GM12874 (cell line): ENCODE data around the gene CSK.

Experiments
- TF ChIP-seq, protein P1 (sequence below): IDR thresholded peaks from 2 replicates; pipeline ENCODE4 v1.5.1; 2011; ENCODE audit warnings: low read depth, mild to moderate bottlenecking, control low read depth, low read length, moderate library complexity; ENCODE audit not compliant: insufficient read depth

The CSK gene

DNA sequence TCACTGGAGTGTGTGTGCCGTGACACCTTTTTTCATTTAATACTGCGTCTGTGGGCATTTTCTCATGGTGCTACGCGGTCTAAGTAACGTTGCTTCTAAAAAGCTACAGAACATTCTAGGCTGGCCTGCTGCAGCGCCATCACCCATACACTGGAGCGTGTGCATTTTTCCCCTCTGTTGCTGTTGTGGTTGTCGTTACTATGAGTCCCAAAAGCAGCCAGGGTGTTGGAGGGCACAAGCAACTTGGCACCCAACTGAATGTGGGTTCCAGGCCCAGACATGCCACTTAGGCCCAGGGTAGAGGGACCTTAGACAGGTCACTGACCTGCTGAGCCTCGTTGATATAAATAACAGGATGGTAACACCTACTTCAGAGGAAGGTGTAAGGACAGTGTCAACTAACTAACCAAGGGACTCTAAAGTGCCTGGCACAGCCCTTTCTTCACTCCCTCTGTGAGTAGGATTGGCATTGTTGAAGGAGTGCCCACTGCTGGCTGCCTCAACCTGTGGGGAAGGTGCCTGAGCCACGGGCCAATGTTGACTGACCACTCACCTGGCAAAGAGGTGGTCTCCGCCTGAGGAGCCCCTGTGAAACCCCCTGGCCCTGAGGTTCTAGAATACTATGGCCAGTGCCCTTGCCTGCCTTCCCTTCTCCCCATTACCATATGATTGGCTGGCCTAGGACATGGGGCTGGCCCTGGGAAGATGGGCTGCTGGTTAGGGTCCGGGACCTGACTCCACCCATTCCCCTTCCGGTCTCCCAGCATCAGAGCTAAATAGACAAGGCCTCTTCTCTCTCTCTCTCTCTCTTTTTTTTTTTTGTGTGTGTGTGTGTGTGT lies 3.5 kb downstream of the CSK start:
- TF ChIP-seq, protein P1, sequence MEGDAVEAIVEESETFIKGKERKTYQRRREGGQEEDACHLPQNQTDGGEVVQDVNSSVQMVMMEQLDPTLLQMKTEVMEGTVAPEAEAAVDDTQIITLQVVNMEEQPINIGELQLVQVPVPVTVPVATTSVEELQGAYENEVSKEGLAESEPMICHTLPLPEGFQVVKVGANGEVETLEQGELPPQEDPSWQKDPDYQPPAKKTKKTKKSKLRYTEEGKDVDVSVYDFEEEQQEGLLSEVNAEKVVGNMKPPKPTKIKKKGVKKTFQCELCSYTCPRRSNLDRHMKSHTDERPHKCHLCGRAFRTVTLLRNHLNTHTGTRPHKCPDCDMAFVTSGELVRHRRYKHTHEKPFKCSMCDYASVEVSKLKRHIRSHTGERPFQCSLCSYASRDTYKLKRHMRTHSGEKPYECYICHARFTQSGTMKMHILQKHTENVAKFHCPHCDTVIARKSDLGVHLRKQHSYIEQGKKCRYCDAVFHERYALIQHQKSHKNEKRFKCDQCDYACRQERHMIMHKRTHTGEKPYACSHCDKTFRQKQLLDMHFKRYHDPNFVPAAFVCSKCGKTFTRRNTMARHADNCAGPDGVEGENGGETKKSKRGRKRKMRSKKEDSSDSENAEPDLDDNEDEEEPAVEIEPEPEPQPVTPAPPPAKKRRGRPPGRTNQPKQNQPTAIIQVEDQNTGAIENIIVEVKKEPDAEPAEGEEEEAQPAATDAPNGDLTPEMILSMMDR: no peak

DNA sequence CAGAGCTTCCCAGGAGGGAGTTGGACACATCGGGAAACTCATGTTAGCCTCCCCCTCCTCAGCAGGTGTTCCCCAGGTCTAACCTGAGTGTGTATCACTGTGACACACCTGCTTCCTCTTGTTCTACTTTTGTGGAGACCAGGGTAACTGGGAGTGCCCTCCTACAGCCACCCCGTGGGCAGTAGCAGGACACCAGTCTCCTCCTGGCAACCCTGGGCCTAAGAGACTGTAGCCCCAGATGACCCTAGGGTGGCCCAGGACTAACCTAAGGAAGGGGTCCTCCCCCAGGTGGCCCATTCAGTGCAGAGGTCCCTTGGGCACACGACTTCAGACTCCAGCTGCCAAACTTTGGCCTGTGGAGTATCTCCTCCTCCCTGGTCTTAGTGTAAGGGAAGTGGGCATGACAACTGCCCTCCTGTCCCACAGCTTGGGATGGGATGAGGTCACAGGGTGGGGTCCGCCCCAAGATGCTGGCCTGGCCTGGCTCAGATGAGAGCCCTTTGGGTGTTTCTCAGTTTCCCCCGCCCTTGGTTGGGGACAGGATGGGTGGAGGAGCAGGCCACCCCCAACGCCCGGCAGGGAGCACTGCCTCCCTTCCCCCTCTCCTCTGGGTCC lies 4.8 kb downstream of the CSK start:
- TF ChIP-seq, protein P1: no peak

DNA sequence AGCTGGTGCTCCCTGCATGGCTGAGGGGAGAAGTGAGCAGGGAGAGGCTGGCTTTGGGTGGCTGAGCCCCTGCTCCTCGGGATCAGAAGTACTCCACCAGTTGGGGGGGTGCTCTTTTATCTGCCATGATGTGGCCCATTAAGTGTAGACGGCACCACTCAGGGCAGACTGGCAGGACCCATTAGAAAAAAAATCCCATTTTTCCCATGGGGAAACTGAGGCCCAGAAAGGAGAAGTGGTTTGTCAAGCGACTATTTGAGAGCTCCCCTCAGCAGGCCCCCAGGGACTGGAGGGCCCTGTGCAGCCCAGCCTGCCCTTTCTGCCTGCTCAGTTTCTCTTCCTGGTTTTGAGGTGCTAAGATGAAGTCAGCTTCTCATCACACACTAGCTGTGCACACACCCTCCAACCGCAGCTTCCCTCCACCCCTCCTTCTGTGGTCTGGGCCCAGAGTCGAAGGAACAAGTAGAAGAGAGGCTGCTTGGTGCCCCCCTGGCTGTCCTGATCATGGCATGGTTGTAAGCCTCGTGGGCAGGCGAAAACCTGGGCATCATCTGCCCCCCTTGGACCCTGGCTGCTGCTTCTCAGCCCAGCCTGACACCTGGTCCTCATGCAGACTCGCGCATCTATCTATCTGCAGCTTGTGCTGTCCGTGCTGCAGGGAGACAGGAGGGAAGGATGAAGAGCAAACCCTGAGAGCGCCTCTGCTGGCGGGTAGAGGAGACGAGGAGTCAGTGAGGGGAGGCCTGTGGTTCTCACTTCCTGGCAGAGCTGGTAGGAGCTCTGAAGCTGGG lies 5.6 kb downstream of the CSK start:
- TF ChIP-seq, protein P1: peak; percentile 83

DNA sequence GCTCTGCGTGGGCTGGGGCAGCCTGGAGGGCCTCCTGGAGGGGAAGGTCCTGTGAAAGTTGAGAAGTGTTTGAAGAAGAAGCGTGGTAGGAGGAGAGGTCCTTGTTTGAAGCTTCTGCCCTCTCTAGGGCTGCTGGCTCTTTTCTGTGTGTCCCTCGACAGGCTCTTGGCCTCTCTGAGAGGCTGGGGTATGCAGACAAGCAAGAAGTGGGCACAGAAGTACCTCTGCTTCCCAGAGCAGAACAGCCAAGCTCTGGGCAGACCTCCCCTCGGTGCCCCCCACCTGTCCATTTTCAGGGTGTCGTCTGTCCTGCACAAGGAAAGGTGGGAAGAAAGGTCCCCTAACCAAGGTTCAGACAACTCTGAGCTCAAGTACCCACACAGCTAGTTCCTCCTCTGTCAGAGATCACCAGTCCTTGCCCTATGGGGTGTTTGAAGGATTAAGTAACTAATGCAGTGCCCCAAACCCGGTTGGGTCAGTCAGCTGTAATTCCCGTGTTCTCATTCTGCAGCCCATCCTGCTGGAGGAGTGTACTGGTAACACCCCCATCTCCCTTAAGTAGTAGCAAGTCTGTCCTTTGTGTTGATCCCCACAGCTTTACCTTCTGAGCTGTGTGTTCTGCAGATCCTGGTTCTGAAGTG lies 6.3 kb downstream of the CSK start:
- TF ChIP-seq, protein P1: no peak

DNA sequence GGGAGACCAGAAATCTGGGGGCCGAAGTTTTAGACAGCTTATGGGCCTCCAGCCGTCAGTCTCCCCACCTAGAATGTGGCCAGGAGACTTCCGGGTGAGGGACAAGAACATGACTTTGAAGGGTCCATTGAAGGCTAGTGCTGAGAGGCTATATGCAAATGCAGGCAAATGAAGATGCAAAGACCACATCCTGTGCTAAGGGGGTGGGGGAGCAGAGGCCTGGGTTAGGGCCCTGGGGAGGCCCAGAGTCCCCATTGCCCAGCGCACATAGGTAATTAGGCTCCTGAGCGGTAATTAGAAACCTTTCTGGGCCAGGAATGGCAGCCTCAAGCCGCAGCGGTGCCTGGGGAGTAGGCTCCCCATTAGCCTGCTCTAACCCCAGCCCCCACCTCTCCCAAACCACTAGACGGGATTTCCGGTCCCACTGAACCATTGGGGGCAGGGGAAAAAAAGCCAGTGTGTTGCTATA lies 6.8 kb downstream of the CSK start:
- TF ChIP-seq, protein P1: no peak

DNA sequence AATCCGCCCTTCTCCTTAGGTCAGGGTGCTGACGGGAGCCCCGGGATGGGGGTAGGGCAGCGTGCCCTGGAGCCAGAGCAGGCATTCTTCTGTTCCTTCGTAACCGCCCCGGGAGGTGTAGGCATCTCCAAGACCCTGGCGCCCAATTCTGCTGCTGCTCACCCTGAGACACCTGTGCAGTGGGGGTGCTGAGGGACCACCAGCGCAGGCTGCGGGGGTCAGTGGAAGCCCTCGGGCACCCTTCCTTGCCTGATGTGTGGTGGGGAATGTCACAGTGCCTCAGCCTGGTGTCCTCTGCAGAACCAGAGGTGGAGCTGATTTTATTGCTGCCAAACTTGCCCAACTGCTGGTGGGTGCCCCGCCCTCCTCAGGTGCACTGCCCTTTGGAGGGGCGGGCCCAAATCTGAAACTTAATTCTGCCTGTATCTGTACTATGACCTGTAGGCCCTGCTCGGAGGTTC lies 7.3 kb downstream of the CSK start:
- TF ChIP-seq, protein P1: no peak
